PC-9 (cell line): ENCODE measurements around the gene ADCK2. TPM values are rescaled to one million over a fixed set of nuclear protein-coding genes. Genes with fewer than 3 reads are reported as not detected.
"Not testable (repeated sequence)": the region's sequence is repeated elsewhere in the genome, so short reads cannot be mapped to it uniquely, and the experiment has no call there.

Experiments
- BruUV-seq: library from RNA; stranded (reverse); fragments of 400-500 nt; replicated peaks from 2 replicates; lab custom pipeline; 2021; lab: Mats Ljungman, UMichigan
- CTCF ChIA-PET: fragments of 300-600 bp; sonication (Branson Sonifier 250); formaldehyde crosslinking; loops from one replicate; lab custom pipeline; 2022; ENCODE audit warnings: antibody characterized with exemption; lab: Charles Lee
- POLR2A ChIA-PET: fragments of 300-600 bp; sonication (Branson Sonifier 250); formaldehyde crosslinking; loops from one replicate; lab custom pipeline; 2022; ENCODE audit warnings: antibody characterized with exemption; ENCODE audit not compliant: unreplicated experiment; lab: Charles Lee
- DNase-seq, 2 experiments: peaks; one replicate each; pipeline versions ENCODE4 v3.0.0 to v3.0.0-alpha.2; 2015 to 2022; ENCODE audit warnings: mixed read lengths in 1 of 2
- H2AFZ ChIP-seq: fragments of 200-600 bp; sonication (generic); 2 replicates; pipeline ENCODE4 v1.8.1; 2017; ENCODE audit warnings: antibody characterized with exemption
- H3F3A ChIP-seq: fragments of 200-600 bp; sonication (generic); 2 replicates; pipeline ENCODE4 v1.8.1; 2017; ENCODE audit warnings: antibody characterized with exemption, mild to moderate bottlenecking, low read depth; ENCODE audit not compliant: insufficient read depth
- H3K27ac ChIP-seq: fragments of 200-600 bp; sonication (generic); 2 replicates; pipeline ENCODE4 v1.6.1; 2016; ENCODE audit warnings: mixed run types
- H3K27me3 ChIP-seq: fragments of 200-600 bp; sonication (generic); 2 replicates; pipeline ENCODE4 v1.6.1; 2016; ENCODE audit warnings: low read depth, mixed run types; ENCODE audit not compliant: insufficient read depth
- H3K36me3 ChIP-seq: fragments of 200-600 bp; sonication (generic); 2 replicates; pipeline ENCODE4 v1.6.1; 2016; ENCODE audit warnings: low read depth, mixed run types
- H3K4me1 ChIP-seq: fragments of 200-600 bp; sonication (generic); replicated peaks from 2 replicates; pipeline ENCODE4 v1.6.1; 2016; ENCODE audit warnings: mixed run types; ENCODE audit not compliant: insufficient read depth
- H3K4me2 ChIP-seq: fragments of 200-600 bp; sonication (generic); 2 replicates; pipeline ENCODE4 v1.6.1; 2017; ENCODE audit warnings: mixed run types
- H3K4me3 ChIP-seq: fragments of 200-600 bp; sonication (generic); 2 replicates; pipeline ENCODE4 v1.6.1; 2016; ENCODE audit warnings: mixed run types
- H3K79me2 ChIP-seq: fragments of 200-600 bp; sonication (generic); 2 replicates; pipeline ENCODE4 v1.6.1; 2017; ENCODE audit warnings: low read depth, mixed run types
- H3K9me2 ChIP-seq: fragments of 200-600 bp; sonication (generic); 2 replicates; pipeline ENCODE4 v1.8.1; 2017; ENCODE audit warnings: mild to moderate bottlenecking; ENCODE audit not compliant: insufficient read depth
- H3K9me3 ChIP-seq: fragments of 200-600 bp; sonication (generic); 2 replicates; pipeline ENCODE4 v1.8.1; 2016; ENCODE audit warnings: low read depth; ENCODE audit not compliant: insufficient read depth
- H4K20me1 ChIP-seq: fragments of 200-600 bp; sonication (generic); 2 replicates; pipeline ENCODE4 v1.8.1; 2017; ENCODE audit not compliant: insufficient read depth
- EZH2 ChIP-seq: fragments of 200-600 bp; sonication (generic); IDR thresholded peaks from 2 replicates; pipeline ENCODE4 v1.8.0; 2017; ENCODE audit warnings: antibody characterized with exemption, low read depth
- intact Hi-C: fragments of 100-400 bp; cut with micrococcal nuclease; formaldehyde crosslinking; loops from one replicate; pipeline ENCODE4 v1.10.0; 2022; ENCODE audit not compliant: unreplicated experiment
- total RNA-seq: library from RNA; stranded (reverse); gene quantifications from 2 replicates; pipeline ENCODE4 v1.2.3, GENCODE V29; 2021
- TF ChIP-seq, protein P1 (sequence below): fragments of 200-600 bp; sonication (generic); conservative IDR thresholded peaks from 2 replicates; pipeline ENCODE4 v1.6.1; 2017; ENCODE audit warnings: mixed run types, antibody characterized with exemption, mild to moderate bottlenecking, moderate library complexity

ADCK2 gene
- total RNA-seq, 1 experiment from 2014 or later, result 35.3 TPM

DNA sequence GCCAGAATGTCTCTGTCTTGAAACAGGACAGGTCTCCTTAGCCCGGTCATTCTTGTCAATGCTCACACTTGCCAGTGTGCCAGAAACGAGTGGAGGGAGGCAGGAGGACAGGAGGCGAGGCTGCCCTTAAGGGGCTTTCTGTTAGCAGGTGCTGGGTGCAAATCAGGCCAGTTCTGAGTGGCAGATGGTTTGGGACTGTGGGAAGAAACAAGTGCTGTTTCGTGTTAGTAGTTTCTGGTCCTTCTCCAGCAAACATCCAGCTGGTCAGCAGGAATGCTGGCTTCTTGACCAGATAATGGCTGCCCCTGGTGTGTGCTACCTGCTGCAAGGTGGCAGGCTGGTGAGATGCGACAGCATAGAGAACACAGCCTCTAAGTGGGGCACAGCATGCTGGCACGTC lies 15.6 kb downstream of the ADCK2 start:
- ChIA-PET CTCF (no interaction called here), POLR2A (no interaction called here)
- BruUV-seq, result no TSS peak
- Histone ChIP-seq H3K4me3 (no peak overlapping the region), H3F3A (peaks cover 4% of the 10 kb centered on the region; the same call in 1 of the 2 replicates), H3K9me3 (no peaks in the 10 kb centered on the region), H3K4me1 (no peaks in the 10 kb centered on the region), H3K27me3 (no peaks in the 10 kb centered on the region), H3K27ac (no peak overlapping the region), H3K79me2 (no peaks in the 10 kb centered on the region), H3K36me3 (no peaks in the 10 kb centered on the region), H3K4me2 (no peak overlapping the region), H3K9me2 (no peaks in the 10 kb centered on the region), H4K20me1 (no peaks in the 10 kb centered on the region), H2AFZ (no peak overlapping the region)
- DNase-seq, result no peak
- intact Hi-C loops, result no loop called here
- no peak for TF ChIP-seq EZH2
- TF ChIP-seq, protein P1, sequence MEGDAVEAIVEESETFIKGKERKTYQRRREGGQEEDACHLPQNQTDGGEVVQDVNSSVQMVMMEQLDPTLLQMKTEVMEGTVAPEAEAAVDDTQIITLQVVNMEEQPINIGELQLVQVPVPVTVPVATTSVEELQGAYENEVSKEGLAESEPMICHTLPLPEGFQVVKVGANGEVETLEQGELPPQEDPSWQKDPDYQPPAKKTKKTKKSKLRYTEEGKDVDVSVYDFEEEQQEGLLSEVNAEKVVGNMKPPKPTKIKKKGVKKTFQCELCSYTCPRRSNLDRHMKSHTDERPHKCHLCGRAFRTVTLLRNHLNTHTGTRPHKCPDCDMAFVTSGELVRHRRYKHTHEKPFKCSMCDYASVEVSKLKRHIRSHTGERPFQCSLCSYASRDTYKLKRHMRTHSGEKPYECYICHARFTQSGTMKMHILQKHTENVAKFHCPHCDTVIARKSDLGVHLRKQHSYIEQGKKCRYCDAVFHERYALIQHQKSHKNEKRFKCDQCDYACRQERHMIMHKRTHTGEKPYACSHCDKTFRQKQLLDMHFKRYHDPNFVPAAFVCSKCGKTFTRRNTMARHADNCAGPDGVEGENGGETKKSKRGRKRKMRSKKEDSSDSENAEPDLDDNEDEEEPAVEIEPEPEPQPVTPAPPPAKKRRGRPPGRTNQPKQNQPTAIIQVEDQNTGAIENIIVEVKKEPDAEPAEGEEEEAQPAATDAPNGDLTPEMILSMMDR, result no peak

DNA sequence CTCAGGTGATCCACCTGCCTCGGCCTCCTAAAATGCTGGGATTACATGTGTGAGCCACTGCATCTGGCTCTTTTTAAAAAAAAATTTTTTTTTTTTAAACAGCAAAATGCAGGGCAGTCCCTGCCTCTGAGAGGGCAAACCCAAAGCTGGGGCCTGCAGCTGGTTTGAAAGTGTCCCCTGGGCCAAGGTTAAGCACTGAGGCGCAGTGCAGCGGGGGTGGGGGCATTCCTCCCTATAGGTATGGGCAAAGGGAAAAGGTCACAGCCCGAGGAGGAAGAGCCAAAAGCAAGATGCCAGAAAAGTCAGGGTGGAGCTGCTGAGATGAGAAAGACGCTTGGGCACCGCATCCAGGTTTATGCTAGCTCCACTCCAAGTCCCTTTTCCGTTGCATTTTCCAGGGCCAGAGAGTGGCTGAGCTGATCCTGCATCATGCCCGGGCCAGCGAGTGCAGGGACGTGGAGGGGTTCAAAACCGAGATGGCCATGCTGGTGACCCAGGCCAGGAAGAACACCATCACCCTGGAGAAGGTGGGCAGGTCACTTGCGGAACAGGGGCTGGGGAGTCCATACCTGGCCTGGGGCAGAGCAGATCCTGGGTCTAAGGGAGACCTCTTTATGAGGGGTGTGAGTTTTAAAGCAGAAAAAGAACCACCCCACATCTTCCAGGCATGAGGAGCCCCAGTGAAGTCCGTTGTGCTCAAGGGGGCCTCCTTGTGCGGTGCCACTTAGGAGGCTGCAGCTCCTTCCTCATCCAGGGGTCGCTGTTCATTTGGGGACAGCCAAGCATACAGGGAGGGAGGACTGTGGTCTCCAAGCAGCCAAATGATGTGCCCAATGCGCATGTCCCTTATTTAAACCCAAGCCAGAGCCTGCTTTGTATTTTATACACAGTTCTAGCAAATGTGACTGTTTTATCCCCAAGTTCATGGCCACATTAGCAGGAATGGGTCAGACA lies 16.7 kb downstream of the ADCK2 start:
- H3K36me3 ChIP-seq, result no peaks in the 10 kb centered on the region
- POLR2A ChIA-PET, result no interaction called here

DNA sequence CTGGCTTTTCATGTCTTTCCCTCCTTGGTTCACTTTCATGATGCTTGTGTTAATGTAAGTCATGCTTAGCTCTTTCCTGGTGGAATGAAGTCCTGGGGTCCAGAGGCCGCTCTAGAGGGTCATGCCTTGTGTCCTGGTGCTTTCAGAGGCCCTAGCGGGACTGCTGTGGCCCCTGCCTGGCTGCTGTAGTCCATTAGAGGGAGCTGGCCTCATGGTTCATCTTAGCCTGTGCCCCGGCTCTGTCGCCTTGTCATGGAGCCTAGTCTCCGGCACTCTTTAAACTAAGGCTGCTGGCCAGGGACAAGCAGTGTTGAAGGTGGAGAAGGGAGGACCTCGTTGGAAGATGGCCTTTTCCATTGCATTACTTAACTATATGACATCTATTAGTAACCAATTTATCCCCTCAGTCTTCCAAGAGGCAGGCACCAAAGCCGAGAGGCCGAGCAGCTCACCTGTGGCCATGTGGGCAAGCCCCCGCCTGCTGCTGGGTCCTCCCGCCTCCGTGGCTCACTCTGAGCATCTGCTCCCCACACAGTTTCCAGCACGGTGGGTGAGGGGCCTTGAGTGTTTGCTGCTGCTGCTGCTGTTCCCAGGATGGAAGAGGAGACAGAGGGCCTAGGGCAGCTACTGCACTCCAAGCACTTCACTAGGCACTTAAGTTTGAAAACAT lies 18.8 kb downstream of the ADCK2 start:
- intact Hi-C loops, result no loop called here
- POLR2A ChIA-PET, result no interaction called here
- no peaks in the 10 kb centered on the region for H3K9me3 ChIP-seq
- H2AFZ ChIP-seq, result no peak overlapping the region
- H3K27ac ChIP-seq, result no peak overlapping the region
- H3K9me2 ChIP-seq, result no peaks in the 10 kb centered on the region
- H3K36me3 ChIP-seq, result no peaks in the 10 kb centered on the region
- H3K4me2 ChIP-seq, result no peak overlapping the region
- H3K27me3 ChIP-seq, result no peaks in the 10 kb centered on the region
- H4K20me1 ChIP-seq, result no peaks in the 10 kb centered on the region
- H3K79me2 ChIP-seq, result no peaks in the 10 kb centered on the region
- TF ChIP-seq, protein P1, result no peak
- TF ChIP-seq EZH2, result no peak
- peaks cover 4% of the 10 kb centered on the region; the same call in 1 of the 2 replicates for H3F3A ChIP-seq
- no TSS peak for BruUV-seq
- DNase-seq, result no peak
- H3K4me3 ChIP-seq, result no peak overlapping the region
- CTCF ChIA-PET, result no interaction called here
- peaks cover 7% of the 10 kb centered on the region; the same call in 1 of the 2 replicates for H3K4me1 ChIP-seq

More for the DNA sequence above, 16.7 kb downstream of the ADCK2 start:
- TF ChIP-seq EZH2, result no peak
- TF ChIP-seq, protein P1, result no peak
- no peak overlapping the region for H3K27ac ChIP-seq
- no peak overlapping the region for H2AFZ ChIP-seq
- no peaks in the 10 kb centered on the region for H4K20me1 ChIP-seq
- no peak overlapping the region for H3K4me2 ChIP-seq
- H3K9me3 ChIP-seq, result no peaks in the 10 kb centered on the region
- no peaks in the 10 kb centered on the region for H3K79me2 ChIP-seq
- H3K27me3 ChIP-seq, result no peaks in the 10 kb centered on the region
- no TSS peak for BruUV-seq
- DNase-seq, result no peak
- intact Hi-C loops, result no loop called here
- no peak overlapping the region for H3K4me3 ChIP-seq
- peaks cover 4% of the 10 kb centered on the region; the same call in 1 of the 2 replicates for H3F3A ChIP-seq
- H3K9me2 ChIP-seq, result no peaks in the 10 kb centered on the region
- CTCF ChIA-PET, result no interaction called here
- no peaks in the 10 kb centered on the region for H3K4me1 ChIP-seq

DNA sequence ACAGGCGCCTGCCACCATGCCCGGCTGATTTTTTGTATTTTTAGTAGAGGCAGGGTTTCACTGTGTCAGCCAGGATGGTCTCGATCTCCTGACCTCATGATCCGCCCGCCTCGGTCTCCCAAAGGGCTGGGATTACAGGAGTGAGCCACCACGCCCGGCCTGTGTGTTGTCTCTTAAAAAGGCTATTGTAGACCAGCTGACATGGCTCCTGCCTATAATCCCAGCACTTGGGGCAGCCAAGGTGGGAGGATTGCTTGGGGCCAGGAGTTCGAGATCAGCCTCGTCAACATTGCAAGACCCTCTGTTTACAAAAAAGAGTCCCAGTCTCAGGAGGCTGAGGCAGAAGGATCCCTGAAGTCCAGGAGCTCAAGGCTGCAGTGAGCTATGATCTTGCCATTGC lies 21.1 kb downstream of the ADCK2 start:
- peaks cover 15% of the 10 kb centered on the region for H3K4me1 ChIP-seq
- H3K9me3 ChIP-seq, H4K20me1 ChIP-seq, POLR2A ChIA-PET, H3F3A ChIP-seq, H3K4me2 ChIP-seq, H3K27ac ChIP-seq, H2AFZ ChIP-seq, H3K36me3 ChIP-seq, H3K4me3 ChIP-seq, H3K9me2 ChIP-seq, DNase-seq, intact Hi-C loops, BruUV-seq, CTCF ChIA-PET, H3K27me3 ChIP-seq: not testable (repeated sequence)
- H3K79me2 ChIP-seq, result peaks cover 18% of the 10 kb centered on the region
